Psoas muscle (tissue), 8 donors: Measurements from ENCODE around the gene MICALL2. TPM values are rescaled to one million over a fixed set of nuclear protein-coding genes. Genes with fewer than 3 reads are reported as not detected.
A peak's percentile ranks its signal among the peaks of the same experiment; 100 is the strongest.

Experiments used
- ATAC-seq, 4 donors: fragments of 200-7000 bp; cut with Tn5 transposase; one replicate each; pipeline ENCODE4 v1.9.1; 2020; ENCODE audit warnings: moderate library complexity in 3 of 4, mild to moderate bottlenecking in 2 of 4
- DNase-seq, 2 donors: peaks; one replicate each; pipeline ENCODE4 v3.0.0-alpha.2; 2020
- H3K27ac ChIP-seq: fragments of 200-600 bp; one replicate; pipeline ENCODE4 v1.8.0; 2022
- H3K27me3 ChIP-seq, 3 donors: fragments of 200-600 bp in 1 of 3; one replicate each; pipeline versions ENCODE4 v1.6.1 to v1.8.0; 2013 to 2022; ENCODE audit warnings: low read length in 2 of 3, mild to moderate bottlenecking in 2 of 3, moderate library complexity in 1 of 3; ENCODE audit not compliant: insufficient read depth in 3 of 3
- H3K36me3 ChIP-seq, 2 donors: fragments of 200-600 bp in 1 of 2; one replicate each; pipeline versions ENCODE4 v1.6.1 to v1.8.0; 2013 to 2022; ENCODE audit warnings: low read depth in 1 of 2, mild to moderate bottlenecking in 1 of 2, moderate library complexity in 1 of 2; ENCODE audit not compliant: insufficient read depth in 1 of 2
- H3K4me1 ChIP-seq: fragments of 200-600 bp; one replicate; pipeline ENCODE4 v1.8.0; 2022
- H3K4me3 ChIP-seq: fragments of 200-600 bp; one replicate; pipeline ENCODE4 v1.8.0; 2022; ENCODE audit warnings: mild to moderate bottlenecking
- H3K9me3 ChIP-seq: fragments of 200-600 bp; one replicate; pipeline ENCODE4 v1.8.0; 2022
- WGBS, 3 donors: extraction: QIAGEN DNeasy Blood & Tissue Kit; methylation state at CpG; one replicate each; pipeline versions ENCODE4 v1.1.6 to v1.1.7; 2013; 5-methylcytosine and 5-hydroxymethylcytosine counted together
- intact Hi-C, 2 donors: fragments of 100-400 bp; cut with DNase I; formaldehyde crosslinking; loops; one replicate each; pipeline versions ENCODE4 v1.11.0 to v1.14.2; 2022
- polyA plus RNA-seq, 3 donors: library from polyadenylated mRNA; stranded (reverse); fragments of 200-250 nt; gene quantifications; one replicate each; pipeline ENCODE4 v1.2.3, GENCODE V29; 2013
- total RNA-seq, 4 donors: library from RNA; stranded (reverse); fragmentation: NEBNext Ultra II Directional in 2 of 4; extraction: Animal tissue kit (Norgen Biotek cat#: 25700) in 2 of 4; gene quantifications; one replicate each; pipeline versions ENCODE4 v1.2.1 to v1.2.4, GENCODE V29; 2021 to 2023
- TF ChIP-seq, protein P1 (sequence below): fragments of 200-600 bp; IDR thresholded peaks from one replicate; pipeline ENCODE4 v1.8.0; 2022; ENCODE audit warnings: antibody characterized with exemption
- donor health status: healthy with polysubstance abuse.
- donor health status: DM: no; HTN: no; CAD: no; lungs with moderate emphysema.
- donor health status: Bipolar disorder and iron deficiency.
- donor health status: healthy.
- donor health status: DM: yes; HTN: yes; CAD: no.
- donor health status: DM: no; HTN: no; CAD: no.
- donor health status: DM: no; HTN: no; CAD: no.
- donor health status: DM: yes; HTN: yes; CAD: no.

Gene MICALL2
- total and polyA plus RNA-seq, 7 donors = 4.6 to 12.0 (median 5.8) TPM

DNA sequence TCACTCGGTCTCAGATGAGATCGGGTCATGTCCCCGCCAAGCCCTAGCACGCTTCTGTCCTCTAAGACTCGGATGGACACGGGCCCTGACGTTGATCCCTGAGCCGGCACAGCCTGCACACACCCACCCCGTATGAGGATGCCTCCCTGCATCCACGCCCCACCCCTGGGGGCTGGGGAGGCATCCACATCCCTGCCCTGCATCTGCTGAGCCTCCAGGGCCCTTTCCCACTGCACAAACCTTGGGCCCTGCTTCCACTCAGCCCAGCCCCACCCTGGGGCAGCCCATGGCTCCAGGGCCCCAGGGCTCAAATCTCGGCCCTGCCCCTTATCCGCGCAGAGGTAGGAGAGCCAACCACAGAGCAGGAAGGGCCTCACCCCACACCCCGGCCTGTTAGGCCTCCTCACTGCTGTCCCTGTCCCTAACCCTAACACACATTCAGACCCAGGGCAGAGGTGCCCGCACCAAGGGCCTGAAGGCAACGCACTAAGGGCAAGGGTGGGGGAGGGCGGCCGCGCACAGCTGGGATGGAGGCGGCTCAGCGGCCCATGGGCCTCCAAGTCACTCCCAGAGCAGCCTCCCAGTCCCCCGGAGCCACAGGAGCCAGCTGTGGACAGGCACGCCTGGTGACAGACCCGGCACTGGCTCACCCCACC lies 9.5 kb upstream of the MICALL2 start:
- intact Hi-C loops = no loop called here
- TF ChIP-seq, protein P1, sequence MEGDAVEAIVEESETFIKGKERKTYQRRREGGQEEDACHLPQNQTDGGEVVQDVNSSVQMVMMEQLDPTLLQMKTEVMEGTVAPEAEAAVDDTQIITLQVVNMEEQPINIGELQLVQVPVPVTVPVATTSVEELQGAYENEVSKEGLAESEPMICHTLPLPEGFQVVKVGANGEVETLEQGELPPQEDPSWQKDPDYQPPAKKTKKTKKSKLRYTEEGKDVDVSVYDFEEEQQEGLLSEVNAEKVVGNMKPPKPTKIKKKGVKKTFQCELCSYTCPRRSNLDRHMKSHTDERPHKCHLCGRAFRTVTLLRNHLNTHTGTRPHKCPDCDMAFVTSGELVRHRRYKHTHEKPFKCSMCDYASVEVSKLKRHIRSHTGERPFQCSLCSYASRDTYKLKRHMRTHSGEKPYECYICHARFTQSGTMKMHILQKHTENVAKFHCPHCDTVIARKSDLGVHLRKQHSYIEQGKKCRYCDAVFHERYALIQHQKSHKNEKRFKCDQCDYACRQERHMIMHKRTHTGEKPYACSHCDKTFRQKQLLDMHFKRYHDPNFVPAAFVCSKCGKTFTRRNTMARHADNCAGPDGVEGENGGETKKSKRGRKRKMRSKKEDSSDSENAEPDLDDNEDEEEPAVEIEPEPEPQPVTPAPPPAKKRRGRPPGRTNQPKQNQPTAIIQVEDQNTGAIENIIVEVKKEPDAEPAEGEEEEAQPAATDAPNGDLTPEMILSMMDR = no peak
- H3K4me3 ChIP-seq = no peak overlapping the region
- 82 to 89% (median 84%) methylated on average over 24 of the region's 24 CpGs for WGBS, 3 donors
- H3K36me3 ChIP-seq = peaks cover 3 to 50% of the 10 kb centered on the region in 2 donors
- DNase-seq (no peak), ATAC-seq (no peak)
- no peaks in the 10 kb centered on the region for H3K9me3 ChIP-seq
- H3K27ac ChIP-seq = no peak overlapping the region
- H3K4me1 ChIP-seq = peaks cover 10% of the 10 kb centered on the region
- no peaks in the 10 kb centered on the region for H3K27me3 ChIP-seq

DNA sequence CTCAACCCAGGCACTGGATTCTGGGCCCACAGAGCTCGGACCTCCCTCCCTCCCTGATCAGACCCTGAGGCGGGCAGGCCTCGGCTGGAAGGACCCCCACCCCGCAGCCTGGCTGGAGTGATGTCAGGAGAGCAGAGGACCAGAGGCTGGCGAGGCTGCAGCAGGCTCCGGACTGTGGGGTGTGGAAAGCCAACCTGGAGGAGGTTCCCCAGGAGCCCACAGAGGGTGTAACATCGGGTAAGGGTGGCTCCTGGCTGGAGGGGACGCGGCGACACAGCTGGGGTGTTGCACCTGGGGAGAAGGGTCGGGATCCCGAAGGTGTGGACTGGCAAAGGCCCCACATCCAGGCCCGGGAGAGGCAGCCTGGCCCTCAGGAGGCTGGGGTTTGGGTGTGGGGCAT lies 8.9 kb upstream of the MICALL2 start:
- WGBS, 3 donors = 86 to 91% (median 87%) methylated on average over 9 to 13 of the region's 13 CpGs
- H3K27ac ChIP-seq = no peak overlapping the region
- H3K4me1 ChIP-seq = peaks cover 10% of the 10 kb centered on the region
- intact Hi-C loops = no loop called here
- no peak for DNase-seq
- TF ChIP-seq, protein P1 = no peak
- peaks cover 3 to 45% of the 10 kb centered on the region in 2 donors for H3K36me3 ChIP-seq
- no peaks in the 10 kb centered on the region for H3K9me3 ChIP-seq
- H3K4me3 ChIP-seq = no peak overlapping the region
- H3K27me3 ChIP-seq = no peaks in the 10 kb centered on the region
- ATAC-seq = no peak

DNA sequence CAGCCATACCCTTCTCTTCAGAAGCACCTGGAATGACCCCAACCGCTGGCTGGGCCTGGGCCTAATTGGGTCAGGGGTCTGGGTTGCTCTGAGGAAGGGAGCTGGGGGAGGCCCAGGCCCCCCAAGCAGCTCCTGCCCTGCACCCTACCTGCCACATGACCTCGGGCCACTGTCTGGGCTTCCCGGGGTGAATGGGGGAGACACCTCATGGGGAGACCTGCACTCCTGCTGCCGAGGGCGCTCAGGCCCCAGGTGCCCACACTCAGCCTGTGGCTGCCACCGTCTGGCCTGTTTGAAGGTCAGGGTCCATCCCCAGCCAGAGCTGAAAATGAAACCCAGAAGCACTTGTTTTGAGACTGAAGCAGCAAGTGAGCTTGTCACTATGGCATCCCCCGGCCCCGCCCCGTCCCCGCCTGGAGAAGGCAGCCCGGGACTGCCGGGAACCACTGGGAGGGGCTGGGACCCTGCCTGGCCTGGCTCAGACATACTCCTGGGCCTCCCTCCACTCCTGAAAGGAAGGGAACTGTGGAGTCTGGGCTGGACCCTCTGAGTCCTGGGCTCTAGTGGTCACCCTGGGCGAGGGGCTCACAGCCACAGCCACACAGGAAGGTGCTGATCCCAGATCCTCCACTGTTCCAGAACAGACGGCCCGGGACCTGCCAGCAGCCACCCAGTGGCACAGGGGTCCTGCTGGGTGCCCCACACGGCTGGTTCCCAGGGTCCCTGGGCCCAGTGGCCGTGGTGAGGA lies 7.4 kb upstream of the MICALL2 start:
- TF ChIP-seq, protein P1 = no peak
- ATAC-seq = peak; percentile 39 to 64 (median 52)
- peak; percentile 76 to 78 for DNase-seq
- peak overlapping the region; percentile 66 for H3K27ac ChIP-seq
- WGBS, 3 donors = 29 to 56% (median 35%) methylated on average over 13 to 17 of the region's 17 CpGs
- no peak overlapping the region for H3K4me3 ChIP-seq
- H3K9me3 ChIP-seq = no peaks in the 10 kb centered on the region
- intact Hi-C loops = no loop called here
- H3K27me3 ChIP-seq = no peaks in the 10 kb centered on the region
- H3K4me1 ChIP-seq = peaks cover 10% of the 10 kb centered on the region
- H3K36me3 ChIP-seq = peaks cover 0 to 30% of the 10 kb centered on the region in 2 donors

DNA sequence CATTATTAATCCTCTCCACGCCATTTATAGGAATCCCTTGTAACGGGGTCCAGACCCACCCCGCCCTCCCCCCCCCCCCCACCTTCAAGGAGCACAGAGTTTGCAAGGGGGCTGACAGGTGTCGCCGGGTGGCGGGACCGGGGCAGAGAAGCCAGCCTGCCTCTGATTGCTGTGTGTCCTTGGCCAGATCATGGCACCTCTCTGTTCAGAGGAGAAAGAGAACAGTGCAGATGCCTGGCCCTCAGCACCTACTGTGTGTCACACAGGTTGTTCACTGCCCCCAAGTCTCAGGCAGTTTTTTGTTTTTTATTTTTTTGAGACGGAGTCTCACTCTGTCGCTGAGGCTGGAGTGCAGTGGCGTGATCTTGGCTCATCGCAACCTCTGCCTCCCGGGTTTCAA lies 5.4 kb upstream of the MICALL2 start:
- peaks cover 17% of the 10 kb centered on the region for H3K4me1 ChIP-seq
- H3K4me3 ChIP-seq = no peak overlapping the region
- WGBS, 3 donors = 64 to 68% (median 67%) methylated on average over 12 of the region's 12 CpGs
- TF ChIP-seq, protein P1 = no peak
- no peaks in the 10 kb centered on the region for H3K27me3 ChIP-seq
- DNase-seq (no peak), ATAC-seq (no peak)
- intact Hi-C loops = loop anchor here in 1 of 2 donors (5.0 kb wide), 1 partner anchor 38 kb away; the partner anchor contains the start of gene INTS1
- H3K36me3 ChIP-seq = peaks cover 0 to 9% of the 10 kb centered on the region in 2 donors
- H3K9me3 ChIP-seq = no peaks in the 10 kb centered on the region
- no peak overlapping the region for H3K27ac ChIP-seq
